OCI-LY3 (cell line): ENCODE measurements around the gene ETF1.

Source experiments
- H2AFZ ChIP-seq: fragments of 200-600, 300-600 bp; shearing (Covaris generic); 2 replicates; pipeline ENCODE4 v1.6.0; 2014; ENCODE audit warnings: antibody characterized with exemption, low read depth, low read length
- H3K27ac ChIP-seq: fragments of 200-600, 300-600 bp; sonication (generic); 2 replicates; pipeline ENCODE4 v1.5.1; 2014; ENCODE audit warnings: mild to moderate bottlenecking, low read length, moderate library complexity, mixed read lengths
- H3K27me3 ChIP-seq: fragments of 200-600, 300-600 bp; sonication (generic); 2 replicates; pipeline ENCODE4 v1.6.1; 2014; ENCODE audit warnings: low read depth, low read length, mixed read lengths
- H3K36me3 ChIP-seq: fragments of 200-600, 300-600 bp; sonication (generic); replicated peaks from 2 replicates; pipeline ENCODE3; 2014; ENCODE audit warnings: low read depth, low read length, mixed read lengths
- H3K4me1 ChIP-seq: fragments of 300-600, 200-600 bp; sonication (generic); 2 replicates; pipeline ENCODE4 v1.6.1; 2014; ENCODE audit warnings: low read length, mixed read lengths
- H3K4me2 ChIP-seq: fragments of 200-600, 300-600 bp; sonication (generic); 2 replicates; pipeline ENCODE4 v1.6.1; 2014; ENCODE audit warnings: low read length, mixed read lengths
- H3K4me3 ChIP-seq: fragments of 300-600, 200-600 bp; sonication (generic); 2 replicates; pipeline ENCODE4 v1.5.1; 2014; ENCODE audit warnings: antibody characterized with exemption, mild to moderate bottlenecking, low read length, moderate library complexity
- H3K79me2 ChIP-seq: fragments of 300-600, 200-600 bp; shearing (Covaris generic); 2 replicates; pipeline ENCODE4 v1.6.1; 2014; ENCODE audit warnings: mild to moderate bottlenecking, low read length, mixed read lengths
- H3K9ac ChIP-seq: fragments of 300-600, 200-600 bp; shearing (Covaris generic); 2 replicates; pipeline ENCODE4 v1.6.0; 2014; ENCODE audit warnings: mild to moderate bottlenecking, low read length, moderate library complexity
- H3K9me3 ChIP-seq: fragments of 200-600, 300-600 bp; shearing (Covaris generic); 2 replicates; pipeline ENCODE4 v1.6.1; 2014; ENCODE audit warnings: low read length, mixed read lengths; ENCODE audit not compliant: insufficient read depth
- H4K20me1 ChIP-seq: fragments of 200-600, 300-600 bp; sonication (generic); 2 replicates; pipeline ENCODE4 v1.6.1; 2016; ENCODE audit warnings: low read length, mixed read lengths; ENCODE audit not compliant: insufficient read depth
- EZH2phosphoT487 ChIP-seq: fragments of 200-600 bp; shearing (Covaris generic); IDR thresholded peaks from 2 replicates; pipeline ENCODE4 v1.6.1; 2018; ENCODE audit warnings: antibody characterized with exemption, mixed run types, low read depth
- TF ChIP-seq, protein P1 (sequence below): fragments of 200-600, 300-600 bp; sonication (generic); IDR thresholded peaks from 2 replicates; pipeline ENCODE4 v1.5.1; 2014; ENCODE audit warnings: antibody characterized with exemption, low read length, low read depth

ETF1 gene

DNA sequence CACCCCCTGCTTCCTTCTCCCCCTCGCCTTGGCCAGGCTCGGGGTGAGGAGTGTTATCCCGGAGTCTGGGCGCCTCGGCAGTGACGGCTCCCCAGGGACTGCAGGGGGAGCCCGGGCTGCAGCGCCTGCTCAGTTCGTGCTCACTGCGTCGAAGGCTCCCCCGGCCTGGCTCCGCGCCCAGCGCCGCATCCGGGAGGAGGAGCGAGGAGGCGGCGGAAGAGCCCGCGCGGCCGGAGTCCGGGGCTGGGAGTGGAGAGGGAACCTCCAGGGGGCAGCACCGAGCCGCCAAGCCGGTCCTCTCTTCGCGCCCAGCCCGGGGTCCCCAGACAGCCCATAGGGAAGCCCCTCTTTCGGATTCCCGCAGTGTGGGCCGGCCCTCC, 79.0 kb downstream of the ETF1 start:
- Histone ChIP-seq H3K9ac (peak overlapping the region; percentile 95), H4K20me1 (no peaks in the 10 kb centered on the region), H3K4me3 (peak overlapping the region; percentile 94), H2AFZ (peak overlapping the region; percentile 90), H3K4me2 (peak overlapping the region; percentile 87), H3K27me3 (no peaks in the 10 kb centered on the region), H3K9me3 (no peaks in the 10 kb centered on the region), H3K27ac (peak overlapping the region; percentile 80), H3K36me3 (no peaks in the 10 kb centered on the region), H3K79me2 (no peaks in the 10 kb centered on the region), H3K4me1 (peaks cover 8% of the 10 kb centered on the region)
- TF ChIP-seq EZH2phosphoT487: no peak
- TF ChIP-seq, protein P1, sequence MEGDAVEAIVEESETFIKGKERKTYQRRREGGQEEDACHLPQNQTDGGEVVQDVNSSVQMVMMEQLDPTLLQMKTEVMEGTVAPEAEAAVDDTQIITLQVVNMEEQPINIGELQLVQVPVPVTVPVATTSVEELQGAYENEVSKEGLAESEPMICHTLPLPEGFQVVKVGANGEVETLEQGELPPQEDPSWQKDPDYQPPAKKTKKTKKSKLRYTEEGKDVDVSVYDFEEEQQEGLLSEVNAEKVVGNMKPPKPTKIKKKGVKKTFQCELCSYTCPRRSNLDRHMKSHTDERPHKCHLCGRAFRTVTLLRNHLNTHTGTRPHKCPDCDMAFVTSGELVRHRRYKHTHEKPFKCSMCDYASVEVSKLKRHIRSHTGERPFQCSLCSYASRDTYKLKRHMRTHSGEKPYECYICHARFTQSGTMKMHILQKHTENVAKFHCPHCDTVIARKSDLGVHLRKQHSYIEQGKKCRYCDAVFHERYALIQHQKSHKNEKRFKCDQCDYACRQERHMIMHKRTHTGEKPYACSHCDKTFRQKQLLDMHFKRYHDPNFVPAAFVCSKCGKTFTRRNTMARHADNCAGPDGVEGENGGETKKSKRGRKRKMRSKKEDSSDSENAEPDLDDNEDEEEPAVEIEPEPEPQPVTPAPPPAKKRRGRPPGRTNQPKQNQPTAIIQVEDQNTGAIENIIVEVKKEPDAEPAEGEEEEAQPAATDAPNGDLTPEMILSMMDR: peak; percentile 53

DNA sequence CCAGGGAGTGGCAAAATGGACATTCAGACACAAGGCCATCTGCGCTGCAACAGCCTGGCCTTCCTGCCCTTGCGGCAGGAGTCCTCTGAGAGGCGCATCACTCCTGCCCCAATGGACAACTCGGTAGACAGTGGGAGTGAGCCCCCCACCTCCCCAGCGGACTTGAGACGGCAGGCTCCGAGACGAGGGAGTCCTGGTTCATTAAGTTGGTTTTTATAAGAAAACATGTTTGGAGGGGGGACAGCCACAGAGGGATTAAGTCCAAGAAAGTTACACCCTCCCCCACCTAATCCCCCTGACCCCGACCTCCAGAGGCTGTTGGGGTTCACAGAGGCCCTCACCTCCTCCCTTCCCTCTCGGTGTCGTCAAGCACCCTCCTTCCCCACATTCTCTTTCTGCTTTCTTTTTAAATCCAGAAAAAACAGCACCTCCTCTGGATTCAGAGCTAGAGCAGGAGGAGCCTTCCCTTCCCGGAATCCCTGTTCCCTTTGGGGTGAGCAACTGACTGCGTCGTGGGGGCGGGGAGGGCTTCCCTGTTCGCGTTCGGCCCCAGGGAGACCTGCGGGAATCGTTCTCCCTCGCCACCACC, 79.5 kb downstream of the ETF1 start:
- peak overlapping the region; percentile 62 for H3K27ac ChIP-seq
- H3K4me3 ChIP-seq: peak overlapping the region; percentile 94
- H3K79me2 ChIP-seq: no peaks in the 10 kb centered on the region
- TF ChIP-seq, protein P1: no peak
- no peak for TF ChIP-seq EZH2phosphoT487
- no peaks in the 10 kb centered on the region for H4K20me1 ChIP-seq
- peak overlapping the region; percentile 64 for H2AFZ ChIP-seq
- H3K4me2 ChIP-seq: peak overlapping the region; percentile 87
- H3K9me3 ChIP-seq: no peaks in the 10 kb centered on the region
- no peaks in the 10 kb centered on the region for H3K36me3 ChIP-seq
- peak overlapping the region; percentile 87 for H3K9ac ChIP-seq
- H3K4me1 ChIP-seq: peaks cover 9% of the 10 kb centered on the region
- H3K27me3 ChIP-seq: no peaks in the 10 kb centered on the region

DNA sequence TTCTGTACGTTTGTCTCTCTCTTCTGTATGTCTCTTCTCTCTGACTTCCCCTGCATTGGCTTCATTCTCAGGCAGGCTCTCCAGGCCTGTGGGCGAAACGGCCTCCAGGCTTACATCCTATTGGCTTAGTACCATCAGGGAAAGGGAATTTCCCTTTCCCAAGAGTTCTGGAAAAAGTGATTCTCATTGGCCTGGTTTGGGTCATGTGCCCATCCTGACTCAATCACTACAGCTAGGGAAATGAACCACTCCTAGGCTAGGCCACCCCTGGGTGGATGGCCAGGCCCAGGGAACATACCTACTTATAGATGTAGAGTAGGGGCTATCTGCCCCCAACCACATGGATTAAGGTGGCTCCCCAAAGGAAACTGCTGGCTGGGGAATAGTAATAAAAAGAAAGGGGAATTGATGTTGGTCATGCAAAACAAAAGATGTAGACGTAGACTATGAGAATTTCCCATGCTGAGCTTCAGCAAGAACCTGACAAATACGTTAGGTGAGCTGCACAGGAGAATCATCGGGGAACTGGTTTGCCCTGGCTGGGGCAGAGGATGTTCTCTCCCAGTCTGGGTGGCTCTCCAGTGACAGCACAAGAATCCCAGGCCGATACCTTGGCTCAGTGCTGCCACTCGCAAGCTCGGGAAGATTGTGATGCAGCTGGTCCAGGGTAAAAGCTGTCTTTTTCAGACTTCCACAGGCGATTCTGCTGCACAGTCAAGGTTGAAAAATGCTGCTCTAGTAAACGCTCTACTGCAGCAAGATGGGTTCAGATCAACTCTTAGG, 81.5 kb downstream of the ETF1 start:
- Histone ChIP-seq H3K79me2 (no peaks in the 10 kb centered on the region), H4K20me1 (no peaks in the 10 kb centered on the region), H2AFZ (no peak overlapping the region), H3K36me3 (no peaks in the 10 kb centered on the region), H3K4me2 (no peak overlapping the region), H3K9me3 (no peaks in the 10 kb centered on the region), H3K4me3 (no peak overlapping the region), H3K9ac (no peak overlapping the region), H3K4me1 (peaks cover 11% of the 10 kb centered on the region), H3K27me3 (no peaks in the 10 kb centered on the region), H3K27ac (no peak overlapping the region)
- no peak for TF ChIP-seq EZH2phosphoT487
- TF ChIP-seq, protein P1: no peak

DNA sequence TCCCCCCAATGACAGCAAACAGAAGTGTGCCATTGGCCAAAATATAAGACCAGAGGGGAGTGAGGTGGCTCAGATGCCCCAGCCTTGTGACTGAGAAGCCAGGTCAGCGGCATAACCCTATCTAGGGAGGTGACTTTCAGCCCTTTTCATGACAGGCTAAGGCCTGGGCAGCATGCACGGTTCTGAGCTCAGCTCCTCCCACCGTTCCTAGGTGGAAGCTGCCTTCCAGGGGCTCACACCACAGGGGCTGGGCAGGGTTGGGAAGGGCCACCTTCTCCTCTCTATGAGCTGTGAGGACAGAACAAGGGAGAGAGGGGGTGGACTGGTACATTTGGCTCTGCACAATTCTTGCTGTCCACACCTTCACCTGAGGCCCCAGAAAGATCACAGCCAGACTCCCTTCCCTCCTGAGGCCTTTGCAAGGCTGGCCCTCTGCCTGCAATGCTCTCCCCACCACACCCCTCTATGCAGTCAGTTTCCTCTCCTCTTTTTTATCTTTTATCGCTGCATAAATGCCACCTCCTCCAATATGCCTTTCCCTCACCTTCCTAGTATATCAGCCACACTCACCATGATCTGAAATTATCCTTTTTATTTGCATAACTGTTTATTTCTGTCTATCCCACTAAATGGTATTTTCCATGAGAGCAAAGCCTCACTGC, 82.9 kb downstream of the ETF1 start:
- peak overlapping the region; percentile 81; the same call in 1 of the 2 replicates for H2AFZ ChIP-seq
- no peak overlapping the region for H3K4me3 ChIP-seq
- no peak overlapping the region for H3K9ac ChIP-seq
- H3K4me1 ChIP-seq: peaks cover 11% of the 10 kb centered on the region
- H3K4me2 ChIP-seq: no peak overlapping the region
- no peaks in the 10 kb centered on the region for H3K36me3 ChIP-seq
- no peak for TF ChIP-seq EZH2phosphoT487
- TF ChIP-seq, protein P1: no peak
- no peaks in the 10 kb centered on the region for H3K27me3 ChIP-seq
- no peaks in the 10 kb centered on the region for H3K79me2 ChIP-seq
- H3K9me3 ChIP-seq: no peaks in the 10 kb centered on the region
- no peak overlapping the region for H3K27ac ChIP-seq
- H4K20me1 ChIP-seq: no peaks in the 10 kb centered on the region
